GM10847 (cell line): ENCODE measurements around the gene FFAR2.

Experiments used
- POLR2A ChIP-seq: IDR thresholded peaks from 2 replicates; pipeline ENCODE4 v1.6.1; 2011; ENCODE audit not compliant: insufficient read length; ENCODE audit errors: extremely low read depth

Gene FFAR2

DNA sequence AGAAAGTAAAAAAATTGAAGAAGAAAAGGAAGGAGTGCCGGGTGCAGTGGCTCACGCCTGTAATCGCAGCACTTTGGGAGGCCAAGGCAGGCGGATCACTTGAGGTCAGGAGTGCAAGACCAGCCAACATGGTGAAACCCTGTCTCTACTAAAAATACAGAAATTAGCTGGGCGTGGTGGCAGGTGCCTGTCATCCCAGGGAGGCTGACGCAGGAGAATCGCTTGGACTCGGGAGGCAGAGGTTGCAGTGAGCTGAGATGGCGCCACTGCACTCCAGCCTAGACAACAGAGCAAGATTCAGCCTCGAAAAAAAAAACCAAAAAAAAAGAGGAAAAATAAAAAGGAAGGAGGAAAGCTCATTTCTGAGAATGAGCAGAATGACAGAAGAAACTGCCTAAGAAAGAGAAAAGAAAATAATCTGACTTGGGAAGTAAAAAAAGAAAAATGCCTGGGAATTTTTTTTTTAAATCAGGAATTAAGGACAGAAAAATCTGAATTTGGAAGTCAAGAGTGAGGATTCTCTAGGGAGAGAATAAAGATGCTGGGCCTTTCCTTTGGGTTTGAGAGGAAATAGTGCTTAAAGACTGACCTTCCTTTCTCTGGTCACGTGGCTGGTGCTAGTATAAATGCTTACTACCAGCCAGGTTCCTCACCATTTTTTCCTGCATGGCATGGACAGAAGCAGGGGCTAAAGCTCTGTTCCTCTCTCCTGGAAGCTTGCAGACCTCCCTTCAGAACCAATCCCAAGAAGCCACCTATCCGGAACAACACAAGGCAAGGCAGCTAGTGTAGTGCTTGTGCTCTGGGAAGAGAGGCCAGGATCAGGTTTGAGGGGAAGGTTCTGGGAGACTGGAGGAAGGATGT is at the start of gene FFAR2:
FFAR2 (plus strand) TSS at position 652 of the 864 bp plus-strand sequence. CDS start 1,458 bp downstream, outside the sequence.
- no peak for TF ChIP-seq POLR2A

DNA sequence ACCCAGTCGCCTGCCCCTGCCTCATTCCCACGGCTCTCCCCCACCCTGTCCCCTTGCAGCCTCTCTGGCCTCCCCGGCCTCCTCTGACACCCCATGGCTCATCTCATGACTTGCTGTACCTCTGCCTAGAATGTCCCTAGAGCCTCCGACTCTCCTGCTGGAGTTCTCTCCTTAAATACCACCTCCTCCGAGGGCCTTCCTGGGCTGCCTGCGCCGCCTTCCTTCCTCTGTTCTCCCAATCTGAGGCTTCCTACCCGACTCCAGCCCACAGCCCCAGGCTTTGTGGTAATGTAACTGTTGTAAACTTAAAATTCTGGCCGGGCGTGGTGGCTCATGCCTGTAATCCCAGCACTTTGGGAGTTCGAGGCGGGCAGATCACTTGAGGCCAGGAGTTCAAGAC is 49.5 kb upstream of the FFAR2 start:
- TF ChIP-seq POLR2A = no peak

DNA sequence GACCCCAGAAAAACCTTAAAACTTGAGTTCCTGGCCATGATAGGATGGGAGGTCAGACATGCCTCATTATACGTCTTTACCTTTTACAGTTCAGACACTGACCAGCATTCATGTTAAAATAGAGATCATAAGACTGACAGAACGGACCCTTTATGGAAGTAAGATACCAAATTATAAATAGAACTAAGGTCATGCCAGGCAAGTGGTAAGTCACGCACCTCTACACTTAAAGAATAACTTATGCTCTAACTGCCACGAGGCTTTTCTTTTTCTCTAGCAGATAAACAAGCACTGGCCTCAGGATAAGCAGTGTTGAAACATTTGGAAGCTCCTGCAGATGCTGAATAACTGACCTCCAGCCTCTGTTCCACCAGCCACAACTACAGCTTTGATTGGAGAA is 48.8 kb upstream of the FFAR2 start:
- no peak for TF ChIP-seq POLR2A

- no peak for TF ChIP-seq POLR2A
Measured at GRCh38 chr19:35399948-35400772, 47.9 kb upstream of the FFAR2 start.

DNA sequence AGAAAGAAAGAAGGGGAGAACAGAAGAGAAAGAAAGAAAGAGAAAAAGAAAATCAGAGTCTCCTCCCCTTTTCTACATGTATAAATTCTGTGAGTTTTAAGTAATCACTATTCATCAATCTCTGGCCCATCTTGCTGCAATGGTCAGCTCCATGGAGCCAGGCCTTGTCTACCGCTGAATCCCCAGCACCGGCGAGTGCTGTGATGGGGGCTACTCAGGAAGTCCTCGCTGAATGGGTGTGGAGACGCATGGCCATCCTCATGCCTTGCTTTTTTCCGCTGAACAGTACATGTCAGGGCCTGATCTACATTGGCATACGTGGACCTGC is 47.3 kb upstream of the FFAR2 start:
- no peak for TF ChIP-seq POLR2A

GRCh38 chr19:35403116-35403760 is 44.8 kb upstream of the FFAR2 start:
- TF ChIP-seq POLR2A = no peak

- TF ChIP-seq POLR2A = no peak
Measured at GRCh38 chr19:35404879-35405622, 43.0 kb upstream of the FFAR2 start.

GRCh38 chr19:35407619-35408018 is 40.4 kb upstream of the FFAR2 start:
- TF ChIP-seq POLR2A = no peak

- TF ChIP-seq POLR2A = no peak
Measured at GRCh38 chr19:35408284-35409171, 39.5 kb upstream of the FFAR2 start.

GRCh38 chr19:35409191-35409590 is 38.9 kb upstream of the FFAR2 start:
- TF ChIP-seq POLR2A = no peak

GRCh38 chr19:35410487-35410886 is 37.6 kb upstream of the FFAR2 start:
- TF ChIP-seq POLR2A = no peak

- no peak for TF ChIP-seq POLR2A
Measured at GRCh38 chr19:35414442-35414841, 33.6 kb upstream of the FFAR2 start.

DNA sequence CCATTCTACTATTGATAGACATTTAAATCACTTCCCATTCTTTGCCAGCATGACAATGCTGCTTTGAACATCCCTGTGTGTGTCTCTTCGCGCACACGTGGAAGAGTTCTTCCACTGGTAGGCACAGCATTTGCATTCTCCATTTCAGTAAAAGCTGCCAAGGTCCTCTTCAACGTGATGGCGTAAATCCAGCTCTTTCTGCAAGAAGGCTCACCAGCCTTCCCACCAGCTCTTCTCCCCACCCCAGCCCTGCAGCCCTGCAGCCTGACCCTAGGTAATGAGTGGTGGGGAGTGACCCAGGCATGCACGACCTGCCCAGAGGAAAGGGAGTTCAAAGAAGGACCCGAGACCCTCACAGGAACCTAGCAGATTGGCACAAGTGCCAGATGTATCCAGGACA is 31.7 kb upstream of the FFAR2 start:
- TF ChIP-seq POLR2A = no peak

DNA sequence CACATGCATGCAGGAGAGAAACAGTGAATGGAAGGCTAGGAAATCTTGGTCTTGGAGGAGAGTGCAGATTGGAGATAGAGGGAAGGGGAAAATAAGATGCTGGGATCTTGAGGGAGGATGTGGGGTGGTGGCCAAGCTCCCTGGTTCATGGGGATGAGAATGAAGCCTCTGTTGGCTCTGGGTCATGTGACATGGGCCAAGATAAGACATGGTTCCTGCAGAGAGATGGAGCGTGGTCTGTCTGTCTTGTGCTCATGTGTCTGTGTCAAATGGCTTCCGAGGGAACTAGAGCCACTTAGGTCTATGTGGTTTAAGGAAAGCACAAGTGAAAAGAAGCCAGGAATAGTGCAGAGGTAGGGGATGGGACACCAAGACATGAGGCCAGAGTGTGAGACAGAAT is 30.8 kb upstream of the FFAR2 start:
- no peak for TF ChIP-seq POLR2A

- no peak for TF ChIP-seq POLR2A
Measured at GRCh38 chr19:35417713-35418534, 30.1 kb upstream of the FFAR2 start.
